Psoas muscle (tissue), 8 donors: ENCODE measurements around the gene PEX7. TPM values are rescaled to one million over a fixed set of nuclear protein-coding genes. Genes with fewer than 3 reads are reported as not detected.
"Not testable (repeated sequence)": the region's sequence is repeated elsewhere in the genome, so short reads cannot be mapped to it uniquely, and the experiment has no call there.

Experiments used
- ATAC-seq, 4 donors: fragments of 200-7000 bp; cut with Tn5 transposase; one replicate each; pipeline ENCODE4 v1.9.1; 2020; ENCODE audit warnings: moderate library complexity in 3 of 4, mild to moderate bottlenecking in 2 of 4
- DNase-seq, 2 donors: peaks; one replicate each; pipeline ENCODE4 v3.0.0-alpha.2; 2020
- H3K27ac ChIP-seq: fragments of 200-600 bp; one replicate; pipeline ENCODE4 v1.8.0; 2022
- H3K27me3 ChIP-seq, 3 donors: fragments of 200-600 bp in 1 of 3; one replicate each; pipeline versions ENCODE4 v1.6.1 to v1.8.0; 2013 to 2022; ENCODE audit warnings: low read length in 2 of 3, mild to moderate bottlenecking in 2 of 3, moderate library complexity in 1 of 3; ENCODE audit not compliant: insufficient read depth in 3 of 3
- H3K36me3 ChIP-seq, 2 donors: fragments of 200-600 bp in 1 of 2; one replicate each; pipeline versions ENCODE4 v1.6.1 to v1.8.0; 2013 to 2022; ENCODE audit warnings: low read depth in 1 of 2, mild to moderate bottlenecking in 1 of 2, moderate library complexity in 1 of 2; ENCODE audit not compliant: insufficient read depth in 1 of 2
- H3K4me1 ChIP-seq: fragments of 200-600 bp; one replicate; pipeline ENCODE4 v1.8.0; 2022
- H3K4me3 ChIP-seq: fragments of 200-600 bp; one replicate; pipeline ENCODE4 v1.8.0; 2022; ENCODE audit warnings: mild to moderate bottlenecking
- H3K9me3 ChIP-seq: fragments of 200-600 bp; one replicate; pipeline ENCODE4 v1.8.0; 2022
- WGBS, 3 donors: extraction: QIAGEN DNeasy Blood & Tissue Kit; methylation state at CpG; one replicate each; pipeline versions ENCODE4 v1.1.6 to v1.1.7; 2013; 5-methylcytosine and 5-hydroxymethylcytosine counted together
- intact Hi-C, 2 donors: fragments of 100-400 bp; cut with DNase I; formaldehyde crosslinking; loops; one replicate each; pipeline versions ENCODE4 v1.11.0 to v1.14.2; 2022
- polyA plus RNA-seq, 3 donors: library from polyadenylated mRNA; stranded (reverse); fragments of 200-250 nt; gene quantifications; one replicate each; pipeline ENCODE4 v1.2.3, GENCODE V29; 2013
- total RNA-seq, 4 donors: library from RNA; stranded (reverse); fragmentation: NEBNext Ultra II Directional in 2 of 4; extraction: Animal tissue kit (Norgen Biotek cat#: 25700) in 2 of 4; gene quantifications; one replicate each; pipeline versions ENCODE4 v1.2.1 to v1.2.4, GENCODE V29; 2021 to 2023
- TF ChIP-seq, protein P1 (sequence below): fragments of 200-600 bp; IDR thresholded peaks from one replicate; pipeline ENCODE4 v1.8.0; 2022; ENCODE audit warnings: antibody characterized with exemption
- donor health status: healthy with polysubstance abuse.
- donor health status: DM: no; HTN: no; CAD: no; lungs with moderate emphysema.
- donor health status: Bipolar disorder and iron deficiency.
- donor health status: healthy.
- donor health status: DM: yes; HTN: yes; CAD: no.
- donor health status: DM: no; HTN: no; CAD: no.
- donor health status: DM: no; HTN: no; CAD: no.
- donor health status: DM: yes; HTN: yes; CAD: no.

The PEX7 gene
- total and polyA plus RNA-seq, 7 donors, result 2.2 to 9.8 (median 3.7) TPM

DNA sequence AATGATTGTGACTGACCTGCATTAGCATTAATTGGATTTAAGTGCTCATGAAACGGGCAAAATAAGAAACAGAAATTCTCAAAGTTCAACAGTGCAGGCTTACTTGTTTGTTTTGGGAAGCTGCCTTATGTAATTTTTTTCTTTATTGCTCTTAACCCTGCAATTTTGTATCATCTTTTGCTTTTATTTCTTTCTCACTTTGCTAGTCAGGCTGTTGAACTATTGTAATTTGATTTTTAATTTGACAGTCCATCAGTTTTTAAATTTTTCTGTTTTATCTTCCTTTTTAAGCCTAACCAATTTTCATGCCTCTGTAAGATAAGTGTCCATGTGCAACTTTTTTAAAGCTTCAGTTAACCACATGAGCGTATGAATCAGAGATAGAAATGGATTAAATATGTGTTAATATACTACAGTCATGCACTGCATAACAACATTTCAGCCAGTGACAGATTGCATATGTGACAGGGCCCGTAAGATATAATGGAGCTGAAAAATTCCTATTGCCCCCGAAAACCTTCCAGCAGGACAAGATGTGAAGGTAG, 44.6 kb downstream of the PEX7 start:
- Histone ChIP-seq H3K9me3 (no peaks in the 10 kb centered on the region), H3K27me3 (no peaks in the 10 kb centered on the region), H3K27ac (no peak overlapping the region), H3K4me3 (no peak overlapping the region), H3K36me3 (peaks cover 0 to 17% of the 10 kb centered on the region in 2 donors), H3K4me1 (no peaks in the 10 kb centered on the region)
- no peak for DNase-seq
- intact Hi-C loops, result no loop called here
- 90 to 93% (median 92%) methylated on average over 4 of the region's 4 CpGs for WGBS, 3 donors
- TF ChIP-seq, protein P1, sequence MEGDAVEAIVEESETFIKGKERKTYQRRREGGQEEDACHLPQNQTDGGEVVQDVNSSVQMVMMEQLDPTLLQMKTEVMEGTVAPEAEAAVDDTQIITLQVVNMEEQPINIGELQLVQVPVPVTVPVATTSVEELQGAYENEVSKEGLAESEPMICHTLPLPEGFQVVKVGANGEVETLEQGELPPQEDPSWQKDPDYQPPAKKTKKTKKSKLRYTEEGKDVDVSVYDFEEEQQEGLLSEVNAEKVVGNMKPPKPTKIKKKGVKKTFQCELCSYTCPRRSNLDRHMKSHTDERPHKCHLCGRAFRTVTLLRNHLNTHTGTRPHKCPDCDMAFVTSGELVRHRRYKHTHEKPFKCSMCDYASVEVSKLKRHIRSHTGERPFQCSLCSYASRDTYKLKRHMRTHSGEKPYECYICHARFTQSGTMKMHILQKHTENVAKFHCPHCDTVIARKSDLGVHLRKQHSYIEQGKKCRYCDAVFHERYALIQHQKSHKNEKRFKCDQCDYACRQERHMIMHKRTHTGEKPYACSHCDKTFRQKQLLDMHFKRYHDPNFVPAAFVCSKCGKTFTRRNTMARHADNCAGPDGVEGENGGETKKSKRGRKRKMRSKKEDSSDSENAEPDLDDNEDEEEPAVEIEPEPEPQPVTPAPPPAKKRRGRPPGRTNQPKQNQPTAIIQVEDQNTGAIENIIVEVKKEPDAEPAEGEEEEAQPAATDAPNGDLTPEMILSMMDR, result no peak
- no peak for ATAC-seq

DNA sequence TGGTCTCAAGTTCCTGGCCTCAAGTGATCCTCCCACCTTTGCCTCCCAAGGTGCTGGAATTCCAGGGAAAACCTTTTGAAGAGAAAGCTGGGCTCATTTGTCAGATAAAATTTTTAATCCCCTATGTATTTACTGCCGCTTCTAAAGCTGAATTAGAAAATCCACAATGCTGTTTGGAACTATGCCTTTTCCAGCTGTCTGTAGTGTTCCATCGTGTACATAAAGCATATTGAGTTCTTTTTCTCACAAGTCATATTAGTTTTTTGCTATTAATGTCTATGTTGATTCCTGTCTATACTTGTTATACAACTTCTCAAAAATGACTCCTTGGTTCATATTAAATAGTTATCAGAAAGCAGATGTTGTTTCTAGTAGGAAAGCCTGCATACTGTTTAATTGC, 47.1 kb downstream of the PEX7 start:
- Histone ChIP-seq H3K36me3 (peaks cover 0 to 37% of the 10 kb centered on the region in 2 donors), H3K4me3 (no peak overlapping the region), H3K27me3 (no peaks in the 10 kb centered on the region), H3K27ac (no peak overlapping the region), H3K9me3 (peaks cover 21% of the 10 kb centered on the region), H3K4me1 (no peaks in the 10 kb centered on the region)
- WGBS, 3 donors, result 80 to 90% (median 81%) methylated on average over 2 of the region's 2 CpGs
- no peak for ATAC-seq
- intact Hi-C loops, result no loop called here
- DNase-seq, result no peak
- TF ChIP-seq, protein P1, result no peak

DNA sequence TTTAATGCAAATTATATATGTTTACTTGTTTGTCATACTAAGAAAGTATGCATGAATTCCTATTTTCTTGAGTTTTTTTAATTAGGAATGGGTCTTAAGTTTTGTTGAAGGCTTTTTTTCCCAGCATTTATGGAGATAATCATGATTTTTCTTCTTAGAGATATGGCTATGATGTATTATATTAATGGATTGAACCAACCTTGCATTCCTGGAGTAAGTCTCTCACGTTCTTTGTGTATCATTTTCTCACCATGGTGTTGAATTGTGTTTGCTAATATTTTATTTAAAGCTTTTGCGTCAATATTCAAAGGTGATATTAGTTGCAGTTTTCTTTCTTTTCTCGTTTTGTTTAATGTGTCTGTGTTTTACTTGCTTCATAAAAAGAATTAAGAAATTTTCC, 51.4 kb downstream of the PEX7 start:
- DNase-seq (no peak), ATAC-seq (no peak)
- no peak overlapping the region for H3K4me3 ChIP-seq
- no peaks in the 10 kb centered on the region for H3K27me3 ChIP-seq
- H3K36me3 ChIP-seq, result peaks cover 0 to 37% of the 10 kb centered on the region in 2 donors
- H3K27ac ChIP-seq, result no peak overlapping the region
- no peaks in the 10 kb centered on the region for H3K4me1 ChIP-seq
- H3K9me3 ChIP-seq, result peaks cover 26% of the 10 kb centered on the region
- WGBS, 3 donors, result 74 to 97% (median 81%) methylated on average over 3 of the region's 3 CpGs
- TF ChIP-seq, protein P1, result no peak
- intact Hi-C loops, result no loop called here

DNA sequence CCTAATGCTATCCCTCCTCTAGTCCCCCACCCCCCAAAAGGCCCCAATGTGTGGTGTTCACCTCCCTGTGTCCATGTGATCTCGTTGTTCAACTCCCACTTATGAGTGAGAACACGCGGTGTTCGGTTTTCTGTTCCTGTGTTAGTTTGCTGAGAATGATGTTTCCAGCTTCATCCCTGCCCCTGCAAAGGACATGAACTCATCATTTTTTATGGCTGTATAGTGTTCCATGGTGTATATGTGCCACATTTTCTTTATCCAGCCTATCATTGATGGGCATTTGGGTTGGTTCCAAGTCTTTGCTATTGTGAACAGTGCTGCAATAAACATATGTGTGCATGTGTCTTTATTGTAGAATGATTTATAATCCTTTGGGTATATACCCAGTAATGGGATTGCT, 54.1 kb downstream of the PEX7 start:
- H3K4me1 ChIP-seq, H3K27ac ChIP-seq, DNase-seq, intact Hi-C loops, H3K4me3 ChIP-seq, H3K27me3 ChIP-seq, ATAC-seq: not testable (repeated sequence)
- Histone ChIP-seq H3K9me3 (peaks cover 26% of the 10 kb centered on the region), H3K36me3 (peaks cover 0 to 22% of the 10 kb centered on the region in 2 donors)
- 97 to 100% (median 100%) methylated on average over 4 of the region's 4 CpGs for WGBS, 3 donors

DNA sequence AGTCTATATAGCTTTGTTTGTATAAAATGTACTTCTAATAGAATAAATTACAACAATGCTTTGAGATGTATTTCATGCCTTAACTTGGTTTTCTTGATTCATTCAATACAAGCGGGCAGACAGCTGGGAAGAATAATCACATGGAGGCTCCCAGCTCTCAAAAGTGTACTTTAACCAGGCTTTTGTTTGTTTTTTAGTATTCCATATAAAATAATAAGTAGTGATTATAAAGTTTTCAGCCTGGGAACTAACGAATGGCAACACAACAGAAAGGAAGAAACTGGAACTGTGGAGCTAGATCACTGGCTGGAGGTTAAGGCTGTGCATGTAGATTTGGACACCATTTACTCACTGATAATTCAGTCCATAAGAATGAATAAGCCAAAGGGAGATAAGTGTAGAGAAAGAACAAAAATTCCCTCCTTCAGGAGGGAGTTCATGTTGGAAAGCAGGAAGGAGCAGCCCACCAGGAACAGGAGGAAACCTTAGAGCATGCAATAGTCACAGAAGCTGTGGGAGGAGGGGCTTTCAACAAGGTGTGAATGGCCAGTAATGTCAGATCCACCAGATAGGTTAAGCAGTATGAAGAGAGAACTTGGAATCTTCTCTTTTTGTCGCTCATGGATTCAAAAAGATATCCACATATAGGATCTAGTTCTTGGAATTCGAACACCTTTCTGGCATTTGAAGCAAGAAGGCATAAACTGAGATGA, 58.5 kb downstream of the PEX7 start:
- no peaks in the 10 kb centered on the region for H3K36me3 ChIP-seq
- no peak overlapping the region for H3K4me3 ChIP-seq
- H3K27ac ChIP-seq, result no peak overlapping the region
- H3K9me3 ChIP-seq, result peaks cover under 1% of the 10 kb centered on the region
- no peaks in the 10 kb centered on the region for H3K4me1 ChIP-seq
- WGBS, 3 donors, result 79 to 95% (median 84%) methylated on average over 4 of the region's 4 CpGs
- intact Hi-C loops, result no loop called here
- no peak for DNase-seq
- TF ChIP-seq, protein P1, result no peak
- H3K27me3 ChIP-seq, result no peaks in the 10 kb centered on the region
- no peak for ATAC-seq
